GM18873 (cell line): Measurements from ENCODE around the gene KCNT2.

ENCODE experiments used
- ATAC-seq: cut with Tn5 transposase; IDR thresholded peaks from one replicate; pipeline ENCODE4 v1.9.1; 2021; ENCODE audit warnings: mild to moderate bottlenecking, moderate library complexity, moderate number of reproducible peaks; ENCODE audit not compliant: unreplicated experiment, low FRiP score

Gene KCNT2

DNA sequence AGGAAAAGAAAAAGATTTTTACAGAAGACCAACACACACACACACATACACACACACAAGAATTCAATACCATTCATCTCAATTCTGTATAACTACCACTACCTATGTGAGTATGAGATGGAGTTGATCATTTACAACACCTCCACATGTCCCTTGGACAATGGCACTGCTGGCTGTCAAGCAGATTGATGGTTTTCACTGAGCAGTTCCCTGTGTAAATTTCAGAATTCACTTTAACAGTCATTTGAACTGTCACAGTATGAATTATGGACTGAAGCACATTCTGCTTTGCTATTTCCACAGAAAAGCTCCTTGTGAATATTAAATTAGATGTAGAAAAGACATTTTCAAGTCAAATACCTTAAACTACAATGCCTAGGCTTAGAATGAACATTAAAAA is 14.3 kb downstream of the KCNT2 start:
- no peak for ATAC-seq

GRCh38 chr1:196590959-196591358 is 17.3 kb downstream of the KCNT2 start:
- no peak for ATAC-seq

DNA sequence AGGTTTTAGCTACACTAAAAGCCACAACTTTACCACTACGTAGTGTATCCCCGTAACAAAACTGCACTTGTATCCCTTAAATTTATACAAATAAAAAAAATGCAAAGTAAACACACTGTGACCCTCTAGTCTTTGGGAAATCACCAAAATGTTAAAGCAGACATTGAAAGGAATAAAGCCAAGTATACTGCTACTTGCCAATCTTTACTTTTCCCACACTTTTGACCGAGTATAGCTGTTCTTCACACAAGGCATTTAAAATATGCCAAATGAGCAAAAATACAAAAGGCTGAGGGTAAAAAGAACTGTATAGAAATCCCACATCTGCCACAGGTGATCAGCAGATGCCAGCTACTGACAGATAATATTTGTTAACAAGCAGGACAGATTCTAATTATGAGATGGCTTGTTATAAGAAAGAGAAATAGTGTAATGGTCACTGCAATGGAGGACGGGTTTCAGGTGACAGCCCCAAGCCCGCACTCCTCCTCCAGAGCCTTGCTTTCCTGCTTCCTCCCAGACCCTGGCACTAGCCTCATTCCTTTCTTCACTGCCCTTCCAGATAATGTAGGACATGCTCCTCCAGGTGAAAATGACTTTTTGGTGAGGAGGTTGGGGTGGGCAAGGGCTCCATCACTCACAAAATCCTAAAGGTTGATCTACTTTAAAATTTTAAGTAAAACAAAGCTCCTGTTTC is 18.1 kb downstream of the KCNT2 start:
- no peak for ATAC-seq

DNA sequence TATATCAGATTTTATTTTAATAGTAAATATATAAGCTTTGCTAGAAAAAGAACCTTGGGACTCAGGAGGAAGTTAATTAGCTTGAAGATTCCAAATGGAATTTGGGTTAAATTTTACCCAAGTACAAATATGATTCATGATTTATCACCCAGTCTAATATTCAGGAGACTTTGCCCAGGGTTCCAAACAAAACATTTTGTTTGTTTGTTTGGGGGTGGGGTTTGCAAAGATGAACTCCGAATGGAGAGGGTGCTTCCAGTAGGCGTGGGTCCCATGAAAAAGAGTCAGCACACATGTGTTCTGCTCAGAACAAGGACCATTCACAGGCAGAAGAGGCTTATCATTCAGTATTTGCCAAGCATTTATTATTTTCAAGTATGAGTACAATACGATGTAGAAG is 23.5 kb downstream of the KCNT2 start:
- no peak for ATAC-seq

DNA sequence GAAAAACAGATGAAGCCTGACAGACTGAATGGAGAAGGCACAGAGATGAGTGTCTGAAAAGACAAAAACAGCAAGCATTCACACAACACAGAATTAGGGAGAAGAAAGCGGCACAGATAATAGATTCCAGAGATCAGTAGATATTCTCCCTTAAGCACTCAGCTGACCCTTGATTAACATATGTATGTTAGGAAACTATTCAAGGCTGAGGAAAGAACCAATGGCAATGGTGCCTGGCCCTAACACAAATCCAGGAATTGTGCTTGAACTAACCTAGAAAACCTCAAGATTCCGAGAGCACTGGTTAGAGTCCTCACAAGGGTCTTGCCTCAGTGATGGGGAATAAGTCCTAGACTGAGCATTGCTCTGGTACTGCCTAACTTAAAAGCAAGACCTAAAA is 30.9 kb downstream of the KCNT2 start:
- no peak for ATAC-seq

GRCh38 chr1:196573226-196573625 is 35.0 kb downstream of the KCNT2 start:
- no peak for ATAC-seq

- ATAC-seq, result no peak
Observed at GRCh38 chr1:196567238-196567637, 41.0 kb downstream of the KCNT2 start.

- ATAC-seq, result no peak
Observed at GRCh38 chr1:196563768-196564167, 44.5 kb downstream of the KCNT2 start.

DNA sequence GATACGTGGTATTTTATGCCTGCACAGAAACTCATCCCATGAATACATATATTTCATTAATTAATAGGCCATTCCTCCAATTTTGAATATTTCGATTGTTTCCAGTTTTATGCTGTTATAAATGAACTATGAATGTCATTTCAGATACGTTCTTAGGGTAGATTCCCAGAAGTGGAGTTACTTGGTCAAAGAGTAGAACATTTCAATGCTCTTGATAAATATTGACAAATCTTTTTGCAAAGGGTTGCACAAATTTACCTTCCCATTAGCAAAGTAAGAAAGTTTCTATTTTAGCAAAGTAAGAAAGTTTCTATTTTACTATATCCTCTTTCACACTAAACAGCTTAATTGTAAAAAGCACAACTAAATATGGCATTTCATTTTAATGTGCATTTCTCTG is 48.9 kb downstream of the KCNT2 start:
- ATAC-seq, result no peak

GRCh38 chr1:196558411-196558810 is 49.8 kb downstream of the KCNT2 start:
- no peak for ATAC-seq

DNA sequence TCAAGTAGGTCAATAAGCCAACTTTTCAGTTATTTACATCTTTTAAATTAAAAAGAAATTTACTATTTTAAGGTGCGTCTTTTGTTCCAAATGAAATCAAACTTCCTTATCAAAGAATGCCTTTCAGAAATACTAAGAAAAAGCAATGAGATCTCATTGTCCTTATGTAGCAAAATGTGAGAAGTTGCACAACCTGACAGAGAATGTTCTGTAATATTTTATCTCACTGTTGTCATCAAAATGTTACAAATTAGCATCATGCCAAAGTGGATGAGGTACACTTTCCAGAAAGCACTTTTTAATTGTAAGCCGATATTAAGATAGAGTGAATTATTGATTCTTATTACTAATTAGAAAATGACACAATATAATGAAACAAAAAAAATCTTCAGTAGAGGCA is 50.4 kb downstream of the KCNT2 start:
- ATAC-seq, result no peak

GRCh38 chr1:196550731-196551130 is 57.5 kb downstream of the KCNT2 start:
- ATAC-seq, result no peak

- ATAC-seq, result no peak
Observed at GRCh38 chr1:196546272-196547111, 61.7 kb downstream of the KCNT2 start.

GRCh38 chr1:196545222-196545621 is 63.0 kb downstream of the KCNT2 start:
- ATAC-seq, result no peak

GRCh38 chr1:196544617-196545016 is 63.6 kb downstream of the KCNT2 start:
- no peak for ATAC-seq

GRCh38 chr1:196543833-196544232 is 64.4 kb downstream of the KCNT2 start:
- ATAC-seq, result no peak

DNA sequence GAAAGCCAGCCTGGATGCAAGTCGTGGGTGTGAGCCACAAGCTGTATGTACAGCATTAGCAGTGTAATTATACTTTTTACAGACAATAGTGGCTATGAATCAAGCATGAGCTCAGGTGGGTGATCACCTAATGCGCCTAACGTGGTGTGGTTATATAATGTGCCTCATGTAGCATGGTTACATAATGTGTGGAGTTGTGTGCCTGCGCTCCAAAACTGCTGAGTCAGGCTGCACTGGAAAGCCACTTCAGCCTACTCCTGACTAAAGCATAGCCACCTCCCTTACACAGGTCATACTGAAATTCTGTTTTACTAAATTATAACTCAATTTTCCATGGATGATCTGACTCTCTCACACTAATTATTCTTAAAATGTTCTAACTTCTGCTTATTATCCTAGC is 69.8 kb downstream of the KCNT2 start:
- no peak for ATAC-seq

DNA sequence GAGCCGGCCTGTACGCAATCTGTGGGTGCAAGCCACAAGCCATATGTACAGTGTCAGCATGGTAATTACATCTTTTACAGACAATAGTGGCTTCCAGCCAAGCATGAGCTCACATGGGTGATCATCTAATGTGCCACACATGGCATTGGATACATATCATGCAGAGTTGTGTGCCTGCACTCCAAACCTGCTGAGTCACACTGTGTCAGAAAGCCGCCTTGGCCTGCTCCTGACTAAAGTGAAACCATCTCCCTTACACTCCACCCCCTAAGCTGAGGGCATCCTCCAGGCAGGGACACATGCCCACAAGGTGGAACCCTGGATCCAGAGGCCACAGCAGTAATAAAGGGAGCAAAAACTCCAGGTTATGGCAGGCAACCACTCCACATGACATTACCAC is 72.5 kb downstream of the KCNT2 start:
- no peak for ATAC-seq

DNA sequence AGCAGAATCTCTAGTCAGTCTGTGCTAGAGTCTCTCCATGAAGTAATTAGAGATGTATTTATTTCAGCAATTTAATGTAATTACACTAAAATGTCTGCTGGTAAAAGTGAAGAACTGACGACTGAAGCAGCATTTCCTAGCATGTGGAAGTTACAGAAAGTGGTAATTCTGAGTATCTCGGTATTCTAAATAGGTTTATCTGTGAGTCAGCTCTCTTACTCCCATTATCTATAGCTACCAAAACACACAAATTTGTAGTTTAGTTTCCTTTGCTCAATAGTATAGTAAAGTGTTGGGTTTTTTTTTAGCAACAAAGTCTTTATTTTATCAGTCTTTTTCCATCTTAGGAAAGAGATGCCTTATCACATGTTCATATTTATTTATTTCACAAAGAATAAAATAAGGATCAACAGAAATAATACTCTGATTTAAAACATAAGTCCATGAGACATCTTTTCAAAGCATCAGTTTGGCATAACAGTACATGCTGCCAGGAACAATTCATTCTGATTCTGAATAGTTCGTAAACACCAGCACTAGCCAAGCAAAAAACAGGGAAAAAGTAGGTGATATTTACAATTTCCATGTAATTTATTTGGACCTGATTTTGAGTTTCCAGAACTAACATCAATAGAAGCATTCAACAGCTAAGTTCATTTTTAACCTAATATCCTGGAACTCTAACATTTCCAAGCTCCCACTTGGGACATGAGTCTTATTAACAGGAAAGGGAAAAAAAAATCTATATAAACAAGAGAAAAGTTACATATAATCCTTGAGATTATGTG is 76.3 kb downstream of the KCNT2 start:
- ATAC-seq, result no peak

DNA sequence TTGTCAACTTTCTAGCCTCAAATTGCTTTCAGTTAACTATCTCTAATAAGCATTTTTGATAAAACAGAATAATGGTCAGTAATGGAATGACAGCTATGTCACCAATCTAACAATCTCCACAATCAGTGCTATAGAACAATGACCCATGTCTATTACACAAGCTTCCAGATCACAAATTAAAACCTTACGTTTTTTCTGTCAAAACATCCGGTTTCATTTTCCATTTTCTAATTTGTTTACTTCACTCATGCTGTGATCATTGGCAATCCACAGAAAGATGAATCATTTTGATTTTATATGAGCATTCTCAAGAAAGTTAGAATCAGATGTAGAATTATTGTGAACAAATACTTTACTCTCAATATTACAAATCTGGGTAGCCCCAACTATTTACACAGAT is 80.3 kb downstream of the KCNT2 start:
- ATAC-seq, result no peak
